ENCODE results near the gene SLC39A2. TPM values are rescaled to one million over a fixed set of nuclear protein-coding genes. Genes with fewer than 3 reads are reported as not detected.
A peak's percentile ranks its signal among the peaks of the same experiment; 100 is the strongest.

SLC39A2 gene
- total RNA-seq, 4 donors from 2014 or later = not detected

- Histone ChIP-seq H3K27me3 (no peaks in the 10 kb centered on the region), H3K4me1 (peaks cover 59 to 60% of the 10 kb centered on the region in 2 donors), H3K27ac (peak overlapping the region; percentile 97 to 100 (median 100)), H3K36me3 (peaks cover 0 to 28% of the 10 kb centered on the region in 2 donors), H3K9me3 (no peaks in the 10 kb centered on the region), H3K4me3 (peak overlapping the region; percentile 95 to 99 (median 99))
- TF ChIP-seq CTCF (IDR thresholded peaks at IDR 0.05 in 4 of 5, conservative IDR thresholded peaks at IDR 0.05 in 1 of 5) (peak in 1 of 5 experiments; percentile 30), POLR2A (IDR thresholded peaks at IDR 0.05) (peak; percentile 41 to 70)
- DNase-seq = peak; percentile 79 to 91
- intact Hi-C loops (cut with DNase I; ENCODE audit: low total_unique reads) = loop anchor here (1.0 kb wide), 1 partner anchor 14 kb away; no protein-coding TSS in a partner anchor
- in situ Hi-C loops (cut with MboI; ENCODE audit: low sequenced_read_pairs in 4 of 4) = loop anchor here in 1 of 4 donors (25.0 kb wide), 1 partner anchor 563 kb away; the partner anchor contains the start of genes APEX1, OSGEP, PIP4P1 and PNP
- ATAC-seq = peak; percentile 46 to 51
These were observed 26.5 kb downstream of the SLC39A2 start for GRCh38 chr14:21025371-21026273.

DNA sequence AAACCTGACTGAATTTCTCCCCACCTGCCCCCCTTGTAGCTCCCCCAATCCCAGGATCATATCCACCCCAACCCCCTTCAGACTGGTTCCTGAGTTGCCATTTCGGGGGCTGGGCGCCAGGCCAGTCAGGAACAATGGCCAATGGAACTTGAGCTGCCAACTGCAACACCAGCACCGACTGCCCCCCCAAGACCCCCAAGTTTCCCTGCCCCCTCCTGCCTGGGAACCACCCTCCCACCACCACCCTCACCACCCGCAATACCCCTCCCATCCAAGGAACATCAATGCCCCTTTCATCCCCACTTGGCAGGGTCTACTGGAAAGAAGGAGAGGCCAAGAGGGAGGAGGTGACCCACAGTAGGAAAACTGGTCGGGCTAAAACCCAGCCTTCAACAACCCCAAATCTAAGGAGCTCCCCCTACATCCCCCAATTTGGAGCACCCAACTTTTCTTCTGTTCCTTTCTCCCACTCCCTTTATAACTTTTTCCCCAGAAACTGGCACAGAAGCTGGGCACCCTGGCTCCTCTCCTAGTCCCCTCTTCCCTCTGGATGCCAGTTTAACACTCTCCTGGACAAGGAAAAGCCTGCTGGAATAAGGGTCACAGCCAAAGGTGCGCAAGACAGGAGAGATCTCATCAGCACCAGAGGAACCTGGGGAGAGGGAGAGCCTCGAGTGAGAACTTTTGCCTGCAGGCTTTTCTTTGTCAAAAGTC lies 27.3 kb downstream of the SLC39A2 start:
- DNase-seq (peak in 1 of 2 donors; percentile 56), ATAC-seq (peak in 1 of 2 donors; percentile 15)
- Histone ChIP-seq H3K36me3 (peaks cover 0 to 20% of the 10 kb centered on the region in 2 donors), H3K27me3 (no peaks in the 10 kb centered on the region), H3K9me3 (no peaks in the 10 kb centered on the region), H3K4me1 (peaks cover 52 to 56% of the 10 kb centered on the region in 2 donors), H3K27ac (peak overlapping the region; percentile 97 to 100 (median 100)), H3K4me3 (peak overlapping the region; percentile 95 to 99 (median 99))
- in situ Hi-C loops (cut with MboI; ENCODE audit: low sequenced_read_pairs in 4 of 4) = loop anchor here in 1 of 4 donors (25.0 kb wide), 1 partner anchor 564 kb away; the partner anchor contains the start of genes APEX1, OSGEP, PIP4P1 and PNP
- TF ChIP-seq CTCF (IDR thresholded peaks at IDR 0.05 in 4 of 5, conservative IDR thresholded peaks at IDR 0.05 in 1 of 5) = no peak
- no peak for TF ChIP-seq POLR2A (IDR thresholded peaks at IDR 0.05)
- intact Hi-C loops (cut with DNase I; ENCODE audit: low total_unique reads) = no loop called here

DNA sequence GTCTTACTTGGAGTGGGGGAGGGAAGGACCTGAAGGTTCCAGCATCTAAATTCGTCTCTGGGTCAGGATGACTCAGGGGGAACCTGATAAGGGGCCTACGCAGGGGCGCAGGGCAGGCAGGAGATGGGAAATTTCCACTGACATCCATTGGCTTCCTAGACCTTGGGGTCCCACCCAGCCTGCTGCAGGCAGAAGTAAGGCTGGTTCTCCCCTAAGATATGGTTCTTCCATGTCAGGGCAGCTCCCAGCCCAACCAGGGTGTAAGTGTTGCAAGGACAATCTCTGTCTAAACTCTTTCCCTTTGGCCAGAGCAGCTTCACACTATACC lies 27.9 kb downstream of the SLC39A2 start:
- peaks cover 50 to 53% of the 10 kb centered on the region in 2 donors for H3K4me1 ChIP-seq
- H3K9me3 ChIP-seq = no peaks in the 10 kb centered on the region
- TF ChIP-seq CTCF (IDR thresholded peaks at IDR 0.05 in 4 of 5, conservative IDR thresholded peaks at IDR 0.05 in 1 of 5) (no peak), POLR2A (IDR thresholded peaks at IDR 0.05) (peak; percentile 22 to 30)
- peaks cover 0 to 15% of the 10 kb centered on the region in 2 donors for H3K36me3 ChIP-seq
- intact Hi-C loops (cut with DNase I; ENCODE audit: low total_unique reads) = no loop called here
- in situ Hi-C loops (cut with MboI; ENCODE audit: low sequenced_read_pairs in 4 of 4) = loop anchor here in 1 of 4 donors (25.0 kb wide), 1 partner anchor 565 kb away; the partner anchor contains the start of genes APEX1, OSGEP, PIP4P1 and PNP
- ATAC-seq = peak; percentile 53 to 61
- peak overlapping the region; percentile 97 to 100 (median 100) for H3K27ac ChIP-seq
- peak overlapping the region in 1 of 4 donors; percentile 10 for H3K4me3 ChIP-seq
- DNase-seq = peak in 1 of 2 donors; percentile 84
- H3K27me3 ChIP-seq = no peaks in the 10 kb centered on the region

DNA sequence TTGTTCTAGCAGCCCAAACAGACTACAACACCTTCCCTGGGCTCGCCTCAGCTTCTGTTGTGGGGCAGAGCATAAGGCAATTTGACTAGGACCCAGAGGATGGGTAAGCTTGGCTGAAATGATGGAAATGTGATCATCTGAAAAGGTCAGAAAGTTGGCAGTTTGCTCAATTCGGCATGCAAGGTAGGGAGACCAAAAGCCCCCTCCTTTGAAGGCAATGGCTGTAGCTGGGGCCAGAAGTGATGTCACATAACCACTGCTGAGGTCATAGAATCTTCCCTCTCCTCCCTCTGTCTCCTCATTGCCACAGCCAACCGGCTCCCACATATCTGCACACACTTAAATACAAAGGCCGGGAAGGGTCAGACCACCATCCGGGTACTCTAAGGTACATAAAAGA lies 30.8 kb downstream of the SLC39A2 start, which contains the start of gene TPPP2:
Gene TPPP2 (plus strand): TSS at position 301 of the 400 bp plus-strand sequence. CDS start 365 bp downstream, outside the sequence.
- Histone ChIP-seq H3K27ac (peak within 1 kb of the TSS; percentile 22 to 100 (median 98)), H3K9me3 (no peaks in the 10 kb centered on the region), H3K4me3 (no peak within 1 kb of the TSS), H3K27me3 (no peaks in the 10 kb centered on the region), H3K36me3 (no peaks in the 10 kb centered on the region), H3K4me1 (peaks cover 28 to 55% of the 10 kb centered on the region in 2 donors)
- in situ Hi-C loops (cut with MboI; ENCODE audit: low sequenced_read_pairs in 4 of 4) (loop anchor here in 1 of 4 donors (25.0 kb wide), 1 partner anchor 568 kb away; the partner anchor contains the start of genes APEX1, OSGEP, PIP4P1 and PNP), intact Hi-C loops (cut with DNase I; ENCODE audit: low total_unique reads) (no loop called here)
- TF ChIP-seq CTCF (IDR thresholded peaks at IDR 0.05 in 4 of 5, conservative IDR thresholded peaks at IDR 0.05 in 1 of 5) (no peak), POLR2A (IDR thresholded peaks at IDR 0.05) (no peak)
- DNase-seq = no peak
- no peak for ATAC-seq
